T-cell (primary cell): ENCODE data around the gene SHB. TPM values are rescaled to one million over a fixed set of nuclear protein-coding genes. Genes with fewer than 3 reads are reported as not detected.

Experiments
- ATAC-seq, 4 experiments: fragments of 200-7000 bp in 3 of 4; fragments of 150-1000 bp in 1 of 4; cut with Tn5 transposase; replicated peaks in 1 of 4; 1 replicate in 3 of 4; 2 replicates in 1 of 4; pipeline ENCODE4 v1.10.0; 2021; ENCODE audit warnings: moderate library complexity in 3 of 4, mild to moderate bottlenecking in 2 of 4, moderate number of reproducible peaks in 1 of 4
- CTCF ChIA-PET, 2 donors: fragments of 300-600 bp; sonication (Branson Sonifier 250); formaldehyde crosslinking; loops; one replicate each; lab custom pipeline; 2022; ENCODE audit warnings: antibody characterized with exemption in 2 of 2; lab: Charles Lee
- POLR2A ChIA-PET, 2 donors: fragments of 300-600 bp; sonication (Branson Sonifier 250); formaldehyde crosslinking; loops; one replicate each; lab custom pipeline; 2022; ENCODE audit warnings: antibody characterized with exemption in 2 of 2; lab: Charles Lee
- DNase-seq, 35 experiments: peaks; one replicate each; pipeline versions ENCODE4 v3.0.0 to v3.0.0-alpha.2; 2013 to 2023
- H3K27ac ChIP-seq: one replicate; pipeline ENCODE4 v1.5.1; 2013; ENCODE audit warnings: low read length
- H3K27me3 ChIP-seq, 2 experiments: replicated peaks in 1 of 2; 1 replicate in 1 of 2; 2 replicates in 1 of 2; pipeline versions ENCODE4 v1.6.1 to v1.7.0; 2013; ENCODE audit warnings: low read length in 1 of 2, mixed read lengths in 1 of 2; ENCODE audit not compliant: control insufficient read depth in 2 of 2, insufficient read depth in 2 of 2; ENCODE audit errors: extremely low read depth in 1 of 2
- H3K36me3 ChIP-seq, 2 donors: 1 replicate in 1 of 2; 2 replicates in 1 of 2; pipeline versions ENCODE4 v1.6.1 to v1.7.0; 2013; ENCODE audit warnings: low read length in 1 of 2; ENCODE audit not compliant: control insufficient read depth in 2 of 2, insufficient read depth in 1 of 2; ENCODE audit errors: extremely low read depth in 1 of 2
- H3K4me1 ChIP-seq, 2 experiments: 1 replicate in 1 of 2; 2 replicates in 1 of 2; pipeline versions ENCODE4 v1.6.1 to v1.7.0; 2013; ENCODE audit warnings: low read length in 2 of 2, mixed read lengths in 1 of 2; ENCODE audit not compliant: insufficient read depth in 2 of 2, control insufficient read depth in 1 of 2; ENCODE audit errors: extremely low read depth in 1 of 2
- H3K4me3 ChIP-seq, 2 donors: 1 replicate in 1 of 2; 2 replicates in 1 of 2; pipeline versions ENCODE4 v1.5.1 to v1.7.0; 2013; ENCODE audit warnings: mild to moderate bottlenecking in 2 of 2, low read length in 1 of 2, moderate library complexity in 1 of 2; ENCODE audit not compliant: control insufficient read depth in 1 of 2; ENCODE audit errors: extremely low read depth in 1 of 2
- H3K9me3 ChIP-seq: 2 replicates; pipeline ENCODE4 v1.7.0; 2013
- H3K27ac Mint-ChIP-seq, 2 donors: one replicate each; pipeline ENCODE4 v1.8.0; 2020 to 2021; ENCODE audit warnings: mild to moderate bottlenecking in 2 of 2, mixed read lengths in 2 of 2
- H3K27me3 Mint-ChIP-seq, 2 donors: one replicate each; pipeline ENCODE4 v1.8.0; 2021 to 2022; ENCODE audit warnings: mixed read lengths in 2 of 2
- H3K36me3 Mint-ChIP-seq: one replicate; pipeline ENCODE4 v1.8.0; 2021; ENCODE audit warnings: mixed read lengths
- H3K4me1 Mint-ChIP-seq, 3 donors: one replicate each; pipeline ENCODE4 v1.8.0; 2020 to 2022; ENCODE audit warnings: mixed read lengths in 3 of 3, mild to moderate bottlenecking in 1 of 3
- H3K4me3 Mint-ChIP-seq, 3 donors: one replicate each; pipeline ENCODE4 v1.8.0; 2020 to 2022; ENCODE audit warnings: mild to moderate bottlenecking in 3 of 3, mixed read lengths in 3 of 3, moderate library complexity in 3 of 3
- H3K9me3 Mint-ChIP-seq, 3 donors: one replicate each; pipeline ENCODE4 v1.8.0; 2020 to 2022; ENCODE audit warnings: mixed read lengths in 3 of 3
- WGBS: methylation state at CpG from one replicate; pipeline ENCODE4 v1.1.5; 2013; ENCODE audit warnings: missing lambda C conversion rate; ENCODE audit not compliant: insufficient coverage; 5-methylcytosine and 5-hydroxymethylcytosine counted together
- total RNA-seq, 35 experiments: library from RNA in 6 of 35; stranded (reverse) in 6 of 35; fragments of 120-200 nt in 1 of 35; gene quantifications; one replicate each; pipeline versions ENCODE4 v1.2.1 to v1.2.4 and lab custom pipeline; 2013 to 2026

The SHB gene
- total RNA-seq, 5 donors from 2014 or later (not counting 1 experiment from before 2014, with no cell fraction given) = 1.2 to 1.5 (median 1.3) TPM

DNA sequence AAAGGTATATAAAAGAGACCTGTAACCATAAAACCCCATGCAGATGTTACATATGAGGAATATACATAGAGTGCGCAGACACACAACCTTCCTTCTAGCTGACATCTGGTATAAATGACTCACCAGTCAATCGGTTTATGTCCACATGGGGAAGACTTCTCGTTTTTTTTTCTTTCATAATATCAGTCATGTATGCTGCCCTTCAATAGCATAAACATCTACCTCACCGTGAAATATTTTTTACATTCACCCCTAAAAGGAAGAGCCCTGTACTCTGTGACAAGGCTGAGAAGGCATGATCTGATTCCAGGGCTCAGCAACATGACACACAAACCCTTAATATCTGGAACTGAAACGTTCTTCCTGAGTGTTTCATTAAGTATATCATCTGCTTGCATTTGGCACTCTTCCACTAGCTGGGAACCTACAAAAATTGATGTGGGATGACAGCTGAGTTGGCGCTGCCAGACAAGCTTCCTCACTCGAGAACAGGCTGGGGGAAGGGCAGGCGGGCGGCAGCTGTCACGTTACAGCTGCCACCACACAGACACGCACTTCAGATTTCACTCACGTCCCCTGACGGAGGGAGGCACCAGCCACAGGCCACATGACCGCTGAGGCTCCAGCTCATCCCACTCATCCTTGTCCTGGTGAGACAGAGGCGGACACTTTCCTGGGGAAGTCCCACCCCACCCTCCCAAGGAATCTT is 74.2 kb downstream of the SHB start:
- WGBS = 11% methylated on average over 5 of the region's 15 CpGs
- DNase-seq (peak in 9 of 35 experiments; percentile 1 to 48 (median 18)), ATAC-seq (peak in 1 of 4 experiments; percentile 36)
- Mint-ChIP-seq H3K9me3 (no peaks in the 10 kb centered on the region), H3K27ac (no peak overlapping the region), H3K27me3 (peaks cover 0 to 3% of the 10 kb centered on the region in 2 donors), H3K36me3 (no peaks in the 10 kb centered on the region), H3K4me1 (peaks cover 10 to 19% (median 12%) of the 10 kb centered on the region in 3 donors), H3K4me3 (no peak overlapping the region)
- ChIA-PET POLR2A (no interaction called here), CTCF (no interaction called here)
- Histone ChIP-seq H3K36me3 (no peaks in the 10 kb centered on the region), H3K27ac (no peak overlapping the region), H3K9me3 (no peaks in the 10 kb centered on the region), H3K27me3 (no peaks in the 10 kb centered on the region), H3K4me1 (peaks cover 2 to 6% of the 10 kb centered on the region in 2 experiments), H3K4me3 (no peak overlapping the region)

DNA sequence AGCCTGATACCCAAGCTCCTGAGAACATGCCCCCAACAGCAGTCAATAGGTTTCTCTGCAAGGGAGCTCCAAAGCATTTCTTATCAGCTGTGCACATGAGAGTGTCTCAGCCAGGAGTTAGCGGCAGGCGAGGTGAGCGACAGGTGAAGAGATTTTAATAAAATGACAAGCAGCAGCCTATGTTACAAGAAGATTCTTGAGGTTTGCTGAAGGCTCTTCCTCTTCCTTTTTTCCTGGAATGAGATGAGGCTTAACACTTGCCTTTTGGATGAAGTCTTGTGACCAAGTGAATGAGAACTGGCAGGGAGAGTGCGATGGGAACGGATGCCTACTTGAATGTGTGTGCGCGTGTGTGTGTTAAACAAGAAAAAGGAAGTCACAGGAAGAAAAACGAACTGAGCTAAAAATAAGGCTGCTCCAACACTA is 76.1 kb downstream of the SHB start:
- no peak overlapping the region for H3K4me3 ChIP-seq
- Mint-ChIP-seq H3K4me3 (no peak overlapping the region), H3K36me3 (no peaks in the 10 kb centered on the region), H3K4me1 (peaks cover 10 to 19% (median 12%) of the 10 kb centered on the region in 3 donors), H3K9me3 (no peaks in the 10 kb centered on the region), H3K27me3 (peaks cover 0 to 3% of the 10 kb centered on the region in 2 donors), H3K27ac (no peak overlapping the region)
- peaks cover 2 to 6% of the 10 kb centered on the region in 2 experiments for H3K4me1 ChIP-seq
- no peak for DNase-seq
- ChIA-PET CTCF (no interaction called here), POLR2A (no interaction called here)
- H3K27me3 ChIP-seq = no peaks in the 10 kb centered on the region
- 48% methylated on average over 4 of the region's 8 CpGs for WGBS
- no peak for ATAC-seq
- H3K9me3 ChIP-seq = no peaks in the 10 kb centered on the region
- no peaks in the 10 kb centered on the region for H3K36me3 ChIP-seq
- H3K27ac ChIP-seq = no peak overlapping the region

DNA sequence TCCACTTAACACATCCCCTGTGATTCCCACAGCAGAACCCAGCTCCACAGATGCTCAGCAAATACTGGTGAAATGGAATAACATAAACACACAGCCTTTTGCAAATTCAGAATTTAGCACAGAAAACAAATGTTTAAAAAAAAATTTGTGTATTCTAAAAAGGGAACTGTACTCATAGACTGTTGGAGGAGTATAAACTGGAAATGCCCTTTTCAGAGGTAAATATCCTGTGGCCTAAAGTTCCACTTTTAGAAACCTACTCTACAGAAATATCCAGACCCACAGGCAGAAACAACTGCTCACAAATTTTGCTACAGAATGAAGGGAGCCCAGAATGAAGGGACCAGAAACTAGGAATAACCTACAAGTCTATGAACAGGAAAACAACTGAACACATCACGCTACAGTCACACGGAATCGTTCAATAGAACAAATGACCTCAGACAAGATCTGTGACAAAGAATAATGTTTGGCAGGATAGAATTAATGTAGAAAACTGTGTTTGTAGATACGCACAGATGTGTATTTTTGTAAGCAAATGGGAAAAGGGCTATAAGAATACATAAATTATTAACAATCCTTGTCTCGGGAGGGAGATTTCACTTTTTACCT is 78.5 kb downstream of the SHB start:
- Histone ChIP-seq H3K27me3 (peaks cover 0 to 5% of the 10 kb centered on the region in 2 experiments), H3K9me3 (no peaks in the 10 kb centered on the region), H3K27ac (no peak overlapping the region), H3K4me3 (no peak overlapping the region), H3K36me3 (no peaks in the 10 kb centered on the region), H3K4me1 (peaks cover 2 to 6% of the 10 kb centered on the region in 2 experiments)
- H3K9me3 Mint-ChIP-seq = no peaks in the 10 kb centered on the region
- H3K4me1 Mint-ChIP-seq = peaks cover 9 to 16% (median 12%) of the 10 kb centered on the region in 3 donors
- H3K36me3 Mint-ChIP-seq = no peaks in the 10 kb centered on the region
- CTCF ChIA-PET = no interaction called here
- H3K27me3 Mint-ChIP-seq = peaks cover 0 to 3% of the 10 kb centered on the region in 2 donors
- POLR2A ChIA-PET = no interaction called here
- no peak overlapping the region for H3K27ac Mint-ChIP-seq
- no peak for ATAC-seq
- DNase-seq = no peak
- no CpG with 5 or more reads among the region's 5 CpGs for WGBS
- H3K4me3 Mint-ChIP-seq = no peak overlapping the region

DNA sequence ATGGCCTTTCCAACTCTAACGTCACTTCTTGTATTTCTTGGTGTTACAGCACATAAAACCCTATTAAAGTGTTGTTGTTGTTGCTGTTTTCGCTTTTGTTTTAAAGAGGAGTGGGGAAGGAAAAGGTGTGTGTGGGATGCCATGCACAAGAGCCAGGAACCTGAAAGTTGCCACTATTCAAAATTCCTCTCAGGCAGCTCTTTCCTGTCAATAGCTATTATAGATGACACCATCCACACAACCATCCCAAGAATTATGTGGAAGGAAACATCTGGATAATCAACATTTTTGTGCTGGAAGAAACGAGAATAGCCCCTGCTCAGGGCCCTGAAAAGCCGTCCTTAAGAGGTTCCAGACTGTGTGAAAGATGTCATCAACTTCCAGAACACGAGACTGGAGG is 79.3 kb downstream of the SHB start:
- Histone ChIP-seq H3K4me3 (no peak overlapping the region), H3K27me3 (peaks cover 0 to 5% of the 10 kb centered on the region in 2 experiments), H3K27ac (no peak overlapping the region), H3K9me3 (no peaks in the 10 kb centered on the region), H3K4me1 (peaks cover under 1 to 1% of the 10 kb centered on the region in 2 experiments), H3K36me3 (no peaks in the 10 kb centered on the region)
- no peaks in the 10 kb centered on the region for H3K36me3 Mint-ChIP-seq
- no peak overlapping the region for H3K4me3 Mint-ChIP-seq
- DNase-seq = no peak
- POLR2A ChIA-PET = no interaction called here
- peaks cover 0 to 3% of the 10 kb centered on the region in 2 donors for H3K27me3 Mint-ChIP-seq
- no peaks in the 10 kb centered on the region for H3K9me3 Mint-ChIP-seq
- CTCF ChIA-PET = no interaction called here
- WGBS = 57% methylated on average over 3 of the region's 5 CpGs
- peaks cover 2 to 12% (median 8%) of the 10 kb centered on the region in 3 donors for H3K4me1 Mint-ChIP-seq
- no peak for ATAC-seq
- no peak overlapping the region for H3K27ac Mint-ChIP-seq

DNA sequence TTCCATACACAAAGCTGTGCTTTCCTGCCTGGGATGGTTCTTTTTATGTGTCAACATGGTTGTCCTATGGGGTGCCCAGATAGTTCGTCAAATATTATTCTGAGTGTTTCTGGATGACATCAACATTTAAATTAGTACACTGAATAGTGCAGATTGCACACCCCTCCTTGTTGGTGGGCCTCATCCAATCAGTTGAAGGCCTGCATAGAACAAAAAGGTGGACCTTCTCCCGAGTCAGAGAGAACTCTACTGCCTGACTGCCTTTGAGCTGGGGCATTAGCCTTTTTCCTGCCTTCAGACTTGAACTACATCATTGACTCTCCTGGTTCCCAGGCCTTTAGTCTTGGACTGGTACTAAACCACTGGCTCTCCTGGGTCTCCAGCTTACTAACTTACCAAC is 80.4 kb downstream of the SHB start:
- peaks cover 0 to 5% of the 10 kb centered on the region in 2 experiments for H3K27me3 ChIP-seq
- peaks cover 0 to 12% (median 3%) of the 10 kb centered on the region in 3 donors for H3K4me1 Mint-ChIP-seq
- H3K36me3 Mint-ChIP-seq = no peaks in the 10 kb centered on the region
- no peaks in the 10 kb centered on the region for H3K4me1 ChIP-seq
- ChIA-PET POLR2A (no interaction called here), CTCF (interaction anchor here in 1 of 2 donors (0.5 kb wide), 1 partner anchor 33 kb away, joined by 3 read pairs; no protein-coding TSS in a partner anchor)
- H3K27me3 Mint-ChIP-seq = no peaks in the 10 kb centered on the region
- H3K4me3 ChIP-seq = no peak overlapping the region
- H3K27ac Mint-ChIP-seq = no peak overlapping the region
- DNase-seq = no peak
- no peak overlapping the region for H3K4me3 Mint-ChIP-seq
- H3K36me3 ChIP-seq = no peaks in the 10 kb centered on the region
- no peaks in the 10 kb centered on the region for H3K9me3 ChIP-seq
- no peaks in the 10 kb centered on the region for H3K9me3 Mint-ChIP-seq
- WGBS = 13% methylated on average over 1 of the region's 2 CpGs
- ATAC-seq = no peak
- H3K27ac ChIP-seq = no peak overlapping the region

DNA sequence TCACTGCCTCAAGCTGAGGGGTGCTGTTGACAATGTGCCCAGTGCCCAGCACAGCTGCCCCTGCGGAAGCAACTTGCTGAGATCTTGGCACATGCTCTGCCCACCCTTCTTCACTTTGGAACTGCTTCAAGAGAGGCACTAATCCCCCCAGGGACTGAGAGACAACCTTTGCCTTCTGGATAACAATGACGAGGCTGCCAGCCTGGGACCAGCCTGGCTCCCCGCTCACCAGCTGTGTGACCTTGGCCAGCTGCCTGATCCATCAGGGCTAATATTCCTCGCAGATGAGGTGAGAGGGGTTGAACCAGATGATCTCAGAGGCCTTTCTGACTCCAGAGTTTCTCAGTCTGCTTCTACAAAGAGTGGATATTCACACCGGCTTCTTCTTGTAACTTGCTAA is 81.0 kb downstream of the SHB start:
- DNase-seq = no peak
- Histone ChIP-seq H3K27ac (no peak overlapping the region), H3K9me3 (no peaks in the 10 kb centered on the region), H3K4me1 (no peaks in the 10 kb centered on the region), H3K4me3 (no peak overlapping the region), H3K27me3 (peaks cover 0 to 5% of the 10 kb centered on the region in 2 experiments), H3K36me3 (no peaks in the 10 kb centered on the region)
- Mint-ChIP-seq H3K27ac (no peak overlapping the region), H3K4me1 (peaks cover 0 to 9% (median 1%) of the 10 kb centered on the region in 3 donors), H3K36me3 (no peaks in the 10 kb centered on the region), H3K4me3 (no peak overlapping the region), H3K27me3 (no peaks in the 10 kb centered on the region), H3K9me3 (no peaks in the 10 kb centered on the region)
- POLR2A ChIA-PET = no interaction called here
- CTCF ChIA-PET = no interaction called here
- 76% methylated on average over 2 of the region's 5 CpGs for WGBS
- ATAC-seq = no peak
